ENCODE data around the gene ROR2.

DNA sequence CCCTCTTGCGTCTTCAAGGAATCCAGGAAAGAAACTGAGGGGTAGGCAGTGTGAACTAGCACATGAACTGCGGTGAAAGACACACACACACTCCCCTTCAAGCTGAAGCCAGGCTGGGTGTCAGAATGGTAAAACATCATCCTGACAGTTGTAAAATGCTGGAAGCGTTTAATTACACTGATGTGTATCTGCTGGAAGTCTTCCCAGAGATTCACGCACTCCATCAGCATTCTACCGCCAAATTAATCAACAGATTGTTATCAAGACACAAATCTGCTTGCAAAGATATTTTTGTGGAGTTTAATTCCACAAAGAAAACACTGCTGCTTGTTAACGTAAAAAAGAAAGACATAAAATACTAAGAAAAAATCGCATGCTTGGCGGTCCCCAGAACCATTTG lies 285.4 kb downstream of the ROR2 start:
- TF ChIP-seq, protein P1, sequence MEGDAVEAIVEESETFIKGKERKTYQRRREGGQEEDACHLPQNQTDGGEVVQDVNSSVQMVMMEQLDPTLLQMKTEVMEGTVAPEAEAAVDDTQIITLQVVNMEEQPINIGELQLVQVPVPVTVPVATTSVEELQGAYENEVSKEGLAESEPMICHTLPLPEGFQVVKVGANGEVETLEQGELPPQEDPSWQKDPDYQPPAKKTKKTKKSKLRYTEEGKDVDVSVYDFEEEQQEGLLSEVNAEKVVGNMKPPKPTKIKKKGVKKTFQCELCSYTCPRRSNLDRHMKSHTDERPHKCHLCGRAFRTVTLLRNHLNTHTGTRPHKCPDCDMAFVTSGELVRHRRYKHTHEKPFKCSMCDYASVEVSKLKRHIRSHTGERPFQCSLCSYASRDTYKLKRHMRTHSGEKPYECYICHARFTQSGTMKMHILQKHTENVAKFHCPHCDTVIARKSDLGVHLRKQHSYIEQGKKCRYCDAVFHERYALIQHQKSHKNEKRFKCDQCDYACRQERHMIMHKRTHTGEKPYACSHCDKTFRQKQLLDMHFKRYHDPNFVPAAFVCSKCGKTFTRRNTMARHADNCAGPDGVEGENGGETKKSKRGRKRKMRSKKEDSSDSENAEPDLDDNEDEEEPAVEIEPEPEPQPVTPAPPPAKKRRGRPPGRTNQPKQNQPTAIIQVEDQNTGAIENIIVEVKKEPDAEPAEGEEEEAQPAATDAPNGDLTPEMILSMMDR (IDR thresholded peaks at IDR 0.05; ENCODE audit: insufficient read depth, low read length, poor library complexity, severe bottlenecking): no peak
- no peak for TF ChIP-seq EZH2phosphoT487 (conservative IDR thresholded peaks at IDR 0.05; ENCODE audit: low read length)
